Measurements from ENCODE around the gene ZP2.
A peak's percentile ranks its signal among the peaks of the same experiment; 100 is the strongest.
"Not testable (repeated sequence)": the region's sequence is repeated elsewhere in the genome, so short reads cannot be mapped to it uniquely, and the experiment has no call there.

ZP2 gene

DNA sequence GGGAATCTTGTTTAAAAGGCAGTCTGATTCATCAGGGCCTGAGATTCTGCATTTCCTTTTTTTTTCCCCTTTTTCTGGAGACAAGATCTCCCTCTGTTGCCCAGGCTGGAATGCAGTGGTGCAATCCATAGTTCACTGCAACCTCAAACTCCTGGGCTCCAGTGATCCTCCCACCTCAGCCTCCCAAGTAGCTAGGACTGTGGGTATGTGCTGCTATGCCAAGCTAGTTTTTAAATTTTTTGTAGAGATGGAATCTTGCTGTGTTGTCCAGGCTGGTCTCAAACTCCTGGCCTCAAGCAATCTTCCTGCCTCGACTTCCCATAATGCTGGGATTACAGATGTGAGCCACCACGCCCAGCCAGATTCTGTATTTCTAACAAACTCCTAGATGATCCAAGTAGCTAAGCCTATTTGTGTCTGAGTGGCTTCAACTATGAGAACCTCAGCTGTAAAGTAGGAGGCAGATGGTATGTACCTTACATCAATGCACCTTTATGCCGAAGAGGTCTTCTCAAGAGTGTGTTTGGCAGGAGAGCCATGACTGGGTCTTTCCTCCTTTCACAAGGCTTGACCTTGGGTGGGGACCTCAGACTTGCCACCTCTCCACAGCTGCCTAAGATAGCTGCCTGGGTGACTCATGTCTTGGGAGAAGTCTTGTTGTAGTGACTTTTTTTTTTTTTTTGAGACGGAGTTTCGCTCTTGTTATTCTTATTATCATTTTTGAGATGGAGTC, 42.0 kb downstream of the ZP2 start:
- no peak for DNase-seq

- no peak for DNase-seq
Observed at GRCh38 chr16:21167929-21168602, 43.3 kb downstream of the ZP2 start.

GRCh38 chr16:21167360-21167759, 44.0 kb downstream of the ZP2 start:
- no peak for DNase-seq

- no peak for DNase-seq
Observed at GRCh38 chr16:21166561-21166961, 44.8 kb downstream of the ZP2 start.

GRCh38 chr16:21164521-21165168, 46.7 kb downstream of the ZP2 start:
- DNase-seq, result no peak

DNA sequence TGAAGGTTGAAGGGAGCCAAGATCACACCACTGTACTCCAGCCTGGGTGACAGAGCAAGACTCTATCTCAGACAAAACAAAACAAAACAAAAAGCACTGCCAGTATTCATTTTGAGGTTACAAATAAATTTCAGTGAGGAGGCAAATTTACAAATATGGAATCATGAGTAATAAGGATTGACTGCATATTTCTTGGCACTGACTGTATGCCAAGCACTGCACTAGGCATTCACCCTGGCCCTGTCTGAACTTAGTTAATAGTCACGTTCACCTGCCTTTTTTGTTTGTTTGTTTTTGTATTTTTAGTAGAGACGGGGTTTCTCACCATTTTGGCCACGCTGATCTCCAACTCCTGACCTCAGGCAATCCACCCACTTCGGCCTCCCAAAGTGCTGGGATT, 47.8 kb downstream of the ZP2 start:
- no peak for DNase-seq

DNA sequence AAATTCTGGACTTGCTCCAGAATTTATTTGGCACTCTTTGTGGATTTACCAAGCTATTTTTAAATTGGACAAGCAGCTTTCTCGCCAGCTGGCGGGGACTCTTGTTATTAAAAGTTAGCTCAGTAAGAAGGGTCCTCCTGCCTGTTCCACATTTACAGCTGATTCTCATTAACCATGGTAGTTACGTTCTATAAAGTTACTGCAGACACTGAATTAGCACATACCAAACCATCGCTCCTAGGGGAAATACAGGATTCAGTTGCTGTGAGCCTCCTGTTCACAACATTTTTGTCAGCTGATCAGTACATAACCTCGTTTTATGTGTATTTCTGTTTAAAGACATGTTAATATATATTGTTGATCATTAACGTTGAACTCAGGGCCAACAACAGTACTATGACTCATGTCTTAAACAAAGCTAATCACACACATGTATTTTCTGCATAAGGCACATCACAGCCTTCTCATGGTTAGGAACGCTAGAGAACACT, 48.7 kb downstream of the ZP2 start:
- DNase-seq, result no peak

DNA sequence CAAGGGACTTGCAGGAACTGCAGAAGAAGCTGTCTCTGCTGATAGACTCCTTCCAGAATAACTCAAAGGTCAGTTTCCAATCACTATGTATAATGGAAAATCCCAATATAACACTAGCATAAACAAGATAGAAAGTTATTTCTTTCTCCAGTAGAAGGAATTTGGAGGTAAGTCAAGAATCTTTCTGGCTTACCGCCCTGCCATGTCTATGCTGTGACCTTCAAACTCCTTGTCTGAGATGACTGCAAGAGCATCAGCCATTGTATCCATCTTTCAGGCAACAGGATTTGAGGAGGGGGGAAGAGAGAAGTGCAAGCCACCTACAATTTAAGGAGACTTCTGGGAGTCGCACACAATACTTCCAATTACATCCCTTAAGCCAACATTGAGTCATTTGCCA, 50.2 kb downstream of the ZP2 start:
- DNase-seq, result no peak

- DNase-seq, result no peak
Observed at GRCh38 chr16:21160276-21160675, 51.1 kb downstream of the ZP2 start.

DNA sequence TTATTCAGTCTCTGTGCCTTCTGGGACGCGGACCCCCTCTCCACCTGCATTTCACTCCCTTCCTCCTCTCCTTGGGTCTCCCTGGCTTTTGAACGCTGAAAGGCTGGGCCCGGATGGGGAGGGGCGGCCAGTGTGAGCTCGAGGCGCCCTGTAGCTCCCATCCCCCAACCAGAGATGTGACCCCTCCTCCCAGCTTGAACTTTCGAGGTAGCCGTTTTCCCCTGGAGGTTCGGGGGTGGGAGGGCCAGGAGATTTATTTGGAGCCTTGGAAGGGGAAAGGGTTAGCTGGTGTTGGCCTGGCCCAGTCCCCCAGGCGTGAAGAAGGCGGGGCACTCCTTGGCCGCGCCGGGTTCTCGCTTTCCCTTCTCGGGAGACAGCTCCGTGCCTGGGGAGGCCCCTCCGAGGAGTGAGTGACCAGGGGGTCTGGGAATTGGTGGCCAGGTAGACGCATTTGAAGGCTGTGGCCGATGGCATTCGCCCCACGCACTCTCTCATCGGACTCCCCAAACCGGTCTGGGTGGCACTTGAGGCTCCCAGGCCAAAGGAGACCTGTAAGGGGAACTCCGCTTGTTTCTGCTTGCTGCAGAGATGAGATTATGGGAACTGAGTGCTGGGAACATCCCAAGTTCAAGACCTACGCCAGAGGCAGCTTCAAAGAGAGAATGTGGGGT, 52.0 kb downstream of the ZP2 start:
- peak; percentile 35 to 41 for DNase-seq

DNA sequence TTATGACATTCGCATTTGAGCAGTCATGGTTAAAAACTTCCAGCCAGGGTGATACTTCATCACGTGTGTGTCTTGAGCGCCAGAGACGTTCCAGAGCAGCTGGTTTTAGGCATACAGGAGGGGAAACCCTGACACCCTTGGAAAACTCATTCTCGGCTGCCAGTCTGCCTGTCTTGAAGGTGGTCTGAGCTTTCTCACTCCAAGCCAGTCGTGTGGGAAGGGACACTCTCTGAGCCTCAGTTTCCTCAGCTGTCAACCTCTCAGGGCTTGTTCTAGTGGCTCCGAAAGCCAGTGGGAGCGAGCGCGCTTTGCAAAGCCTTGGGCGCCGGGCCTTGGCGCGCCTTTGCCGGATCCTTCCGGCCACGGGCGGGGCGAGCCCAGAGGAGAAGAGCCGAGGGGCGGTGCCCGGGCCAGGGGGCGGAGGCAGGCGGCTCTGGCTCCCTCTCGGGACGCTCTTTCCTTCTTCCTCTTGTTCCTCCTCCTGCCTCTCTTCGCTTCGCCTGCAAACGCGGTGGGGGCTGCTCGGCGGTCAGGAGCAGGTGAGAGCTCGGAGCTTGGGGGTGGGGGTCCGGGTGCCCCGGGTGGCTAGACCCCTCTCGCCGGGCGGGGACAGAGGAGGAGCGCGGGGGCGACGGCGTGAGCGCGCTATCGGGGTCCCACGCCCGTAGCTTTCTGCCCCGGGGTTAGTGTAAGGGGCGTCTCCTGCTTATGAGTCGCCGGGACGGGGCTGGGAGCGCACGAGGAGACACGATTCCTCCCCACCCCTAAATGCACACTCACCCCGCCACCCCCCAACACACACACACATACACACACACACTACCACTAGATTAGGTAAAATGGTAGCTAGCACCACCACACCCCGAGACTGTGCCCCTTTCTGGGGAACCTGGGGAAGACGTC, 52.9 kb downstream of the ZP2 start, which contains the start of gene LDAF1:
Gene LDAF1 (plus strand): TSS at position 467 of the 903 bp plus-strand sequence. CDS start 2,509 bp downstream, outside the sequence.
- peak; percentile 87 to 89 for DNase-seq

GRCh38 chr16:21157632-21158031, 53.7 kb downstream of the ZP2 start:
- no peak for DNase-seq

GRCh38 chr16:21156767-21157467, 54.5 kb downstream of the ZP2 start:
- DNase-seq, result peak in 1 of 2 experiments; percentile 24

GRCh38 chr16:21156011-21156410, 55.4 kb downstream of the ZP2 start:
- DNase-seq, result not testable (repeated sequence)

DNA sequence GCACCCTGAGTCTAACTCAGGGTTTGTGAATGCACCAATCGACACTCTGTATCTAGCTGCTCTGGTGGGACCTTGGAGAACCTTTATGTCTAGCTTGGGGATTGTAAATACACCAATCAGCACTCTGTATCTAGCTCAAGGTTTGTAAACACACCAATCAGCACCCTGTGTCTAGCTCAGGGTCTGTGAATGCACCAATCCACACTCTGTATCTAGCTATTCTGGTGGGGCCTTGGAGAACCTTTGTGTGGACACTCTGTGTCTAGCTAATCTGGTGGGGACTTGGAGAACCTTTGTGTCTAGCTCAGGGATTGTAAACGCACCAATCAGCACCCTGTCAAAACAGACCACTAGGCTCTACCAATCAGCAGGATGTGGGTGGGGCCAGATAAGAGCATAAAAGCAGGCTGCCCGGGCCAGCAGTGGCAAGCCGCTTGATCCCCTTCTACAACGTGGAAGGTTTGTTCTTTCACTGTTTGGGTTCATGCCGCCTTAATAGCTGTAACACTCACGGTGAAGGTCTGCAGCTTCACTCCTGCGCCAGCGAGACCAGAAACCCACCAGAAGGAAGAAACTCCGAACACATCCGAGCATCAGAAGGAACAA, 58.1 kb downstream of the ZP2 start:
- DNase-seq, result not testable (repeated sequence)

DNA sequence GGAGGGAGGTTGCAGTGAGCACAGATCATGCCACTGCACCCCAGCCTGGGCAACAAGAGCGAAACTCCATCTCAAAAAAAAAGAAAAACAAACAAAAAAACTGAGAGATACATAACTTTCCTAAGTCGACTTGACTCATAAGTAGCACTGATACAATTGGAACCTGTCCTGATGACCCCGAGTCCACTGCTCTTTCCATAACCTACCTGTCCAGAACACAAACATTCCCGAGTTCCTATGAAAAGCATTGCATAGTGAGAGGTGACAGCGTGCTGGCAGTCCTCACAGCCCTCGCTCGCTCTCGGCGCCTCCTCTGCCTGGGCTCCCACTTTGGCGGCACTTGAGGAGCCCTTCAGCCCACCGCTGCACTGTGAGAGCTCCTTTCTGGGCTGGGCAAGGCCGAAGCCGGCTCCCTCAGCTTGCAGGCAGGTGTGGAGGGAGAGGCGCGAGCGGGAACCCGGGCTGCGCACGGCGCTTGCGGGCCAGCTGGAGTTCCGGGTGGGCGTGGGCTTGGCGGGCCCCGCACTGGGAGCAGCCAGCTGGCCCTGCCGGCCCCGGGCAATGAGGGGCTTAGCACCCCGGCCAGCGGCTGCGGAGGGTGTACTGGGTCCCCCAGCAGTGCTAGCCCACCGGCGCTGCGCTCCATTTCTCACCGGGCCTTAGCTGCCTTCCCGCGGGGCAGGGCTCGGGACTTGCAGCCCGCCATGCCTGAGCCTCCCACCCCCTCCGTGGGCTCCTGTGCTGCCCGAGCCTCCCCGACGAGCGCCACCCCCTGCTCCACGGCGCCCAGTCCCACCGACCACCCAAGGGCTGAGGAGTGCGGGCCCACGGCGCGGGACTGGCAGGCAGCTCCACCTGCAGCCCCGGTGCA, 59.0 kb downstream of the ZP2 start:
- not testable (repeated sequence) for DNase-seq

DNA sequence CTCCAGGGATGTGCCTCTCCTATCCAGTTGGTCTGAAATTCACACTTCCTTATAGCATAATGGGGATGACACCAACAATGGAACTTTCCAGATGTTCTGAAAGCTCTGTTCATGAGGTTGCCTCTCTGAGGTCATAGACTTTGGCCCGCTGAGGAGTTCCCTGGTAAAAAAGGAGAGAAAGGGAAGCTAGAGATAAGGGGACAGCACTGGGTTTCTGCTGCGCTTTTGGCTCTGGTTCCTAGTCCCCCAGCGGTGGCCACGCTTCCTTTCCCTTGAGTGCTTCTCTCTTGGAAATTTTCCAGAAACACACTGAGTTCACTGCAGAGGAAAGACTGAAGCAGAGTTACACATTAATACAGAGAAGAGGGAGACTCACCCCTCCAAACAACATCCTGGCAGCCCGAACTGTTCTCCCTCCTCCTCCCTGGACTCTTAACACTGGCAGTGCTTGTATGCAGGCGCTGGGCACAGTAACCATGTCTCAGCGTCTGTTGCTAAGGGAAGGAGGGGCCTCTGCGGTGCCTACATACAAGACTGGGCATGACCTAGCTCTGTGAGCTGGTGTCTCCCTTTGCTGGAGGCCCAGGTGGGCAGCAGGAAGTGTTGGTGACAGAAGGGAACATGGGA, 60.9 kb downstream of the ZP2 start, which contains the start of gene DNAH3:
Gene DNAH3 (minus strand): TSS at position 472 of the 627 bp plus-strand sequence. CDS start 527 bp downstream, outside the sequence.
- no peak for DNase-seq
